Ascending aorta (tissue), 2 donors: ENCODE results near the gene MX2. TPM values are rescaled to one million over a fixed set of nuclear protein-coding genes. Genes with fewer than 3 reads are reported as not detected.

ENCODE experiments used
- DNase-seq, 2 donors: peaks; one replicate each; pipeline ENCODE4 v3.0.0-alpha.2; 2019; ENCODE audit warnings: low spot score in 2 of 2
- H3K27ac ChIP-seq, 2 donors: fragments of 200-600 bp; sonication (generic); one replicate each; pipeline ENCODE4 v1.5.1; 2016 to 2017; ENCODE audit warnings: mild to moderate bottlenecking in 1 of 2
- H3K27me3 ChIP-seq: fragments of 200-600 bp; sonication (generic); one replicate; pipeline ENCODE4 v1.5.1; 2017
- H3K36me3 ChIP-seq, 2 donors: fragments of 200-600 bp; sonication (generic); one replicate each; pipeline ENCODE4 v1.5.1; 2016
- H3K4me1 ChIP-seq, 2 donors: fragments of 200-600 bp; sonication (generic); one replicate each; pipeline ENCODE4 v1.5.1; 2016 to 2017; ENCODE audit warnings: mild to moderate bottlenecking in 1 of 2
- H3K4me3 ChIP-seq, 2 donors: fragments of 200-600 bp; sonication (generic); one replicate each; pipeline ENCODE4 v1.5.1; 2016 to 2017; ENCODE audit warnings: mild to moderate bottlenecking in 1 of 2
- H3K9me3 ChIP-seq, 2 donors: fragments of 200-600 bp; sonication (generic); one replicate each; pipeline ENCODE4 v1.5.1; 2016
- CTCF ChIP-seq, 3 experiments: fragments of 200-600 bp in 2 of 3; fragments of 450-650 bp in 1 of 3; sonication (generic) in 2 of 3; IDR thresholded peaks; one replicate each; pipeline ENCODE4 v1.5.1; 2016 to 2019; ENCODE audit warnings: antibody characterized with exemption in 3 of 3, mild to moderate bottlenecking in 1 of 3, moderate library complexity in 1 of 3
- intact Hi-C: fragments of 100-400 bp; cut with DNase I; formaldehyde crosslinking; loops from one replicate; pipeline ENCODE4 v1.15.1; 2023
- total RNA-seq: library from RNA; depleted of rRNA; stranded (reverse); fragments of >200 nt; gene quantifications from one replicate; pipeline ENCODE4 v1.1.0, GENCODE V29; 2016

The MX2 gene
- total RNA-seq, 1 donor from 2014 or later: 9.7 TPM

GRCh38 chr21:41378849-41379248 lies 17.0 kb downstream of the MX2 start:
- no peak overlapping the region for H3K4me3 ChIP-seq
- no peak for DNase-seq
- no peaks in the 10 kb centered on the region for H3K9me3 ChIP-seq
- TF ChIP-seq CTCF (IDR thresholded peaks at IDR 0.05): no peak
- H3K27me3 ChIP-seq: no peaks in the 10 kb centered on the region
- no peaks in the 10 kb centered on the region for H3K36me3 ChIP-seq
- intact Hi-C loops: no loop called here
- no peaks in the 10 kb centered on the region for H3K4me1 ChIP-seq
- no peak overlapping the region for H3K27ac ChIP-seq

GRCh38 chr21:41379901-41380300 lies 18.1 kb downstream of the MX2 start:
- no peak for TF ChIP-seq CTCF (IDR thresholded peaks at IDR 0.05)
- Histone ChIP-seq H3K4me1 (no peaks in the 10 kb centered on the region), H3K9me3 (no peaks in the 10 kb centered on the region), H3K36me3 (no peaks in the 10 kb centered on the region), H3K27ac (no peak overlapping the region), H3K27me3 (no peaks in the 10 kb centered on the region), H3K4me3 (no peak overlapping the region)
- DNase-seq: no peak
- intact Hi-C loops: no loop called here

GRCh38 chr21:41381731-41382130 lies 19.9 kb downstream of the MX2 start:
- no peaks in the 10 kb centered on the region for H3K27me3 ChIP-seq
- H3K36me3 ChIP-seq: no peaks in the 10 kb centered on the region
- no peak for TF ChIP-seq CTCF (IDR thresholded peaks at IDR 0.05)

GRCh38 chr21:41387042-41387819 lies 25.4 kb downstream of the MX2 start:
- TF ChIP-seq CTCF (IDR thresholded peaks at IDR 0.05): no peak
- H3K36me3 ChIP-seq: no peaks in the 10 kb centered on the region
- H3K4me3 ChIP-seq: no peak overlapping the region
- no peaks in the 10 kb centered on the region for H3K9me3 ChIP-seq
- H3K27me3 ChIP-seq: no peaks in the 10 kb centered on the region
- intact Hi-C loops: no loop called here
- peak overlapping the region in 1 of 2 donors; percentile 24 for H3K27ac ChIP-seq
- DNase-seq: no peak
- no peaks in the 10 kb centered on the region for H3K4me1 ChIP-seq

More at GRCh38 chr21:41381731-41382130, 19.9 kb downstream of the MX2 start:
- Histone ChIP-seq H3K9me3 (no peaks in the 10 kb centered on the region), H3K27ac (no peak overlapping the region), H3K4me3 (no peak overlapping the region), H3K4me1 (no peaks in the 10 kb centered on the region)
- DNase-seq: no peak
- intact Hi-C loops: no loop called here

GRCh38 chr21:41387824-41388223 lies 26.0 kb downstream of the MX2 start:
- Histone ChIP-seq H3K36me3 (no peaks in the 10 kb centered on the region), H3K4me1 (no peaks in the 10 kb centered on the region), H3K4me3 (no peak overlapping the region), H3K27me3 (no peaks in the 10 kb centered on the region), H3K9me3 (no peaks in the 10 kb centered on the region), H3K27ac (no peak overlapping the region)
- intact Hi-C loops: no loop called here
- DNase-seq: no peak
- no peak for TF ChIP-seq CTCF (IDR thresholded peaks at IDR 0.05)
